Tibial nerve (tissue), 4 donors: ENCODE measurements around the gene NRBF2. TPM values are rescaled to one million over a fixed set of nuclear protein-coding genes. Genes with fewer than 3 reads are reported as not detected.
A peak's percentile ranks its signal among the peaks of the same experiment; 100 is the strongest.
"Not testable (repeated sequence)": the region's sequence is repeated elsewhere in the genome, so short reads cannot be mapped to it uniquely, and the experiment has no call there.

ENCODE experiments used
- DNase-seq, 2 donors: peaks; one replicate each; pipeline ENCODE4 v3.0.0-alpha.2; 2019; ENCODE audit warnings: low spot score in 2 of 2
- H3K27ac ChIP-seq, 4 donors: fragments of 200-600 bp; sonication (generic) in 3 of 4; one replicate each; pipeline ENCODE4 v1.5.1; 2017 to 2019; ENCODE audit warnings: mild to moderate bottlenecking in 1 of 4
- H3K27me3 ChIP-seq, 2 donors: fragments of 200-600 bp; sonication (generic) in 1 of 2; one replicate each; pipeline versions ENCODE4 v1.5.1 to v1.6.0; 2017 to 2019
- H3K36me3 ChIP-seq, 3 donors: fragments of 200-600 bp; sonication (generic); one replicate each; pipeline ENCODE4 v1.5.1; 2018 to 2019
- H3K4me1 ChIP-seq, 4 donors: fragments of 200-600 bp; sonication (generic) in 3 of 4; one replicate each; pipeline ENCODE4 v1.5.1; 2017 to 2019
- H3K4me3 ChIP-seq, 4 donors: fragments of 200-600 bp; sonication (generic) in 3 of 4; one replicate each; pipeline ENCODE4 v1.5.1; 2017 to 2019; ENCODE audit warnings: mild to moderate bottlenecking in 1 of 4, moderate library complexity in 1 of 4
- H3K9me3 ChIP-seq, 4 donors: fragments of 200-600 bp; sonication (generic) in 3 of 4; one replicate each; pipeline ENCODE4 v1.5.1; 2017 to 2019
- EP300 ChIP-seq, 2 donors: sonication (generic); formaldehyde crosslinking; IDR thresholded peaks; one replicate each; pipeline ENCODE4 v1.6.1; 2017; ENCODE audit warnings: antibody characterized with exemption in 2 of 2, mild to moderate bottlenecking in 1 of 2
- POLR2A ChIP-seq, 2 donors: fragments of 450-650 bp; IDR thresholded peaks; one replicate each; pipeline ENCODE4 v1.6.1; 2017; ENCODE audit warnings: antibody characterized with exemption in 2 of 2, mild to moderate bottlenecking in 2 of 2, moderate library complexity in 2 of 2
- WGBS, 2 donors: methylation state at CpG; one replicate each; pipeline ENCODE4 v1.1.5; 2018; 5-methylcytosine and 5-hydroxymethylcytosine counted together
- total RNA-seq, 4 donors: library from RNA; depleted of rRNA; stranded (reverse); fragments of >200 nt; gene quantifications; one replicate each; pipeline ENCODE4 v1.1.0, GENCODE V29; 2016
- TF ChIP-seq, protein P1 (sequence below), 5 experiments: fragments of 200-600 bp in 3 of 5; fragments of 450-650 bp in 2 of 5; sonication (generic) in 3 of 5; IDR thresholded peaks; one replicate each; pipeline ENCODE4 v1.5.1; 2016 to 2019; ENCODE audit warnings: antibody characterized with exemption in 5 of 5, mild to moderate bottlenecking in 3 of 5, moderate library complexity in 2 of 5

NRBF2 gene
- 10 to 100 TPM in 3 of 4 donors, 1 to 10 TPM in 1; 9.6 to 12.7 (median 12.4) TPM for total RNA-seq

DNA sequence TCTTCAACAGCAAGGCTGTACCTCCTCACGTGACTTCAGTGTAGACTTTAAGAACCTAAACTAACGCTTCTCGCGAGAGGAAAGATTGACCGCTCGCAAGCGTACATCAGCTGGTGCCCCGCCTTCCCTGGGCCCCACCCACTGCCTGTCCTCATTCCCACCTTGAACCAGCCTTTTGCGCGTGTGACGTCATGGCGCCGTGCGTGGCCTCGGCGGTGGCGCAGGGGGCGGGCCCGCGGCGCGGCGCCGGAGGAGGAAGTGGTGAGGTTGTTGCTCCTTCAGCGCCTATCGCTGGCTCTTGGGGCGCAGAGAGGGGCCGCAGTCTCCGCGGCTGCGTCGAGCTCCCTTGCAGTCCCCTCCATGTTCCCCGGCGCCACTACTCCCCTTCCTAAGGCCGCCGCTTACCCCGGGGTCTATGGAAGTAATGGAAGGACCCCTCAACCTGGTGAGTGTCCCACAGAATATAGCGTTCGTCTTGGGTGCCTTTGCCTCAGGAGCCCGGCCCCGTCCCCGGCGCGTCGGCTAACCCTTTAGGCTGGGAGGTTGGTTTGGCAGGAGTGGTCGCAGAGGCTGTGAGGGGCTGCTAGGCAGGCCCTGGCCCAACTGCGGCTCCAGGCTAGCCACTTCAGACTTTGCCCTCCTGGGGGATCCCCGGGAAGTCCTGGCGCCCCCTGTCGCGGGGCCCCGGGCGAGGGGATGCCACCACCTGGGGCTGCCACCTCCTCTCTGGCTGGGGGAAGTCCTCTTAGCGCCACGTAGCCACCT lies at the start of gene NRBF2:
Gene NRBF2, plus strand, starts transcription at position 273 of the 765 bp plus-strand sequence. Its CDS starts 143 bp downstream, at position 416.
- Histone ChIP-seq H3K9me3 (no peaks in the 10 kb centered on the region), H3K27me3 (no peaks in the 10 kb centered on the region), H3K4me3 (peak within 1 kb of the TSS; percentile 79 to 90 (median 85)), H3K36me3 (no peaks in the 10 kb centered on the region), H3K27ac (peak within 1 kb of the TSS; percentile 81 to 95 (median 91)), H3K4me1 (peaks cover 0 to 27% (median 16%) of the 10 kb centered on the region in 4 donors)
- DNase-seq, result peak; percentile 92 to 95
- WGBS, 2 donors, result 0 to 1% methylated on average over 42 to 55 of the region's 55 CpGs
- TF ChIP-seq, protein P1, sequence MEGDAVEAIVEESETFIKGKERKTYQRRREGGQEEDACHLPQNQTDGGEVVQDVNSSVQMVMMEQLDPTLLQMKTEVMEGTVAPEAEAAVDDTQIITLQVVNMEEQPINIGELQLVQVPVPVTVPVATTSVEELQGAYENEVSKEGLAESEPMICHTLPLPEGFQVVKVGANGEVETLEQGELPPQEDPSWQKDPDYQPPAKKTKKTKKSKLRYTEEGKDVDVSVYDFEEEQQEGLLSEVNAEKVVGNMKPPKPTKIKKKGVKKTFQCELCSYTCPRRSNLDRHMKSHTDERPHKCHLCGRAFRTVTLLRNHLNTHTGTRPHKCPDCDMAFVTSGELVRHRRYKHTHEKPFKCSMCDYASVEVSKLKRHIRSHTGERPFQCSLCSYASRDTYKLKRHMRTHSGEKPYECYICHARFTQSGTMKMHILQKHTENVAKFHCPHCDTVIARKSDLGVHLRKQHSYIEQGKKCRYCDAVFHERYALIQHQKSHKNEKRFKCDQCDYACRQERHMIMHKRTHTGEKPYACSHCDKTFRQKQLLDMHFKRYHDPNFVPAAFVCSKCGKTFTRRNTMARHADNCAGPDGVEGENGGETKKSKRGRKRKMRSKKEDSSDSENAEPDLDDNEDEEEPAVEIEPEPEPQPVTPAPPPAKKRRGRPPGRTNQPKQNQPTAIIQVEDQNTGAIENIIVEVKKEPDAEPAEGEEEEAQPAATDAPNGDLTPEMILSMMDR (IDR thresholded peaks at IDR 0.05), result no peak
- peak; percentile 88 to 93 for TF ChIP-seq POLR2A (IDR thresholded peaks at IDR 0.05)
- TF ChIP-seq EP300 (IDR thresholded peaks at IDR 0.05), result peak; percentile 25 to 94

DNA sequence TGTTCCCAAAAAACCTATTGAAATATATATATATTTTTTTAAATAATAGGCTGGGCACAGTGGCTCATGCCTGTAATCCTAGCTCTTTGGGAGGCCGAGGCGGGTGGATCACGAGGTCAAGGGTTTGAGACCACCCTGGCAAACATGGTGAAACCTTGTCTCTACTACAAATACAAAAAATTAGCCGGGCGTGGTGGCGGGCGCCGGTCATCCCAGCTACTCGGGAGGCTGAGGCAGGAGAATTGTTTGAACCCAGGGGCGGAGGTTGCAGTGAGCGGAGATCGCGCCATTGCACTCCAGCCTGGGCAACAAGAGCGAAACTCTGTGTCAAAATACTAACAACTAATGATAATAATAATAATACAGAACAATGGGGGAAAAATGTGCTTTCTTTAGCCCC lies 49.7 kb upstream of the NRBF2 start:
- H3K36me3 ChIP-seq, DNase-seq, H3K9me3 ChIP-seq, H3K27me3 ChIP-seq, H3K4me3 ChIP-seq: not testable (repeated sequence)
- Histone ChIP-seq H3K27ac (peak overlapping the region in 1 of 4 donors; percentile 63), H3K4me1 (peaks cover 0 to 16% (median 5%) of the 10 kb centered on the region in 4 donors)
- WGBS, 2 donors, result 93 to 96% methylated on average over 14 of the region's 14 CpGs

DNA sequence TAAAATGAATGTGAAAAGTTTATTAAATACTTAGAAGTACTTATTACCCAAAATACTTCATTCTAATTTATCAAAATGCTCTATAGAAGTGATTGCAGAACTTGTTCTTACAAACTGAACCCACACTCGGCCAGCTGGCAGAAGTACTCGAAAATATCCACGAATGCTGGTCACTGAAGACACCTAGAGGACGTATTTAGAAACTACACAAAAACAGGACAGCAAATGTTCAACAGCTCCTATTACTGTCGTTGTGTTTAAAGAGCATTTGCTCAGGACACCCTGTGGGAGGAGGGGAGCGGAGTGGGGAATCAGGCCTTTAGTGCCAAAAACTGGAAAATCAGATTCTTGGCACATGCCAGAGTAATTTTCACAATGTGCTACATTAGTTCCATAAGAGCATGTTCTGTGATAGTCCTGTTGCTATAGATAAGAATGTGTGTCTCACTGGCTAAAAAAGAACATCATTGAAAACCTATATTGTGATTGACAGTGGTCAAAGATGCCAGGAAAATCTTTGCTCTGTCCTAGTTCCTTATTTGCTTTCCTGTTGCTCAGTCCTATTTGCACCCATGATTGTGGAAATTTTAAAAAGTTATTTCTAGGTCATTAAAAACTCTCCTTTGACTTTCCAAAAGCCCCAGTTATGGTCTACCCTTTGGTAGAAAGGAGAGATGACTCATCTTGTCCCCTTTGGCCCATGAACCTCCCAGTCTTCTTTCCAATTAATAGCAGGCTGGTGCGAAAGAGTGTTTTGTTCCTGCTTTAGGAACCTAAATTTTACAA lies 49.0 kb upstream of the NRBF2 start:
- DNase-seq, result peak; percentile 25 to 65
- Histone ChIP-seq H3K4me3 (no peak overlapping the region), H3K27ac (peak overlapping the region in 1 of 4 donors; percentile 63), H3K27me3 (no peaks in the 10 kb centered on the region), H3K4me1 (peaks cover 0 to 16% (median 5%) of the 10 kb centered on the region in 4 donors), H3K36me3 (no peaks in the 10 kb centered on the region), H3K9me3 (no peaks in the 10 kb centered on the region)
- 11% methylated on average over 7 of the region's 7 CpGs for WGBS, 2 donors
- TF ChIP-seq POLR2A (IDR thresholded peaks at IDR 0.05), result no peak
- peak in 1 of 2 donors; percentile 45 for TF ChIP-seq EP300 (IDR thresholded peaks at IDR 0.05)
- TF ChIP-seq, protein P1 (IDR thresholded peaks at IDR 0.05), result peak; percentile 51 to 80 (median 63)

DNA sequence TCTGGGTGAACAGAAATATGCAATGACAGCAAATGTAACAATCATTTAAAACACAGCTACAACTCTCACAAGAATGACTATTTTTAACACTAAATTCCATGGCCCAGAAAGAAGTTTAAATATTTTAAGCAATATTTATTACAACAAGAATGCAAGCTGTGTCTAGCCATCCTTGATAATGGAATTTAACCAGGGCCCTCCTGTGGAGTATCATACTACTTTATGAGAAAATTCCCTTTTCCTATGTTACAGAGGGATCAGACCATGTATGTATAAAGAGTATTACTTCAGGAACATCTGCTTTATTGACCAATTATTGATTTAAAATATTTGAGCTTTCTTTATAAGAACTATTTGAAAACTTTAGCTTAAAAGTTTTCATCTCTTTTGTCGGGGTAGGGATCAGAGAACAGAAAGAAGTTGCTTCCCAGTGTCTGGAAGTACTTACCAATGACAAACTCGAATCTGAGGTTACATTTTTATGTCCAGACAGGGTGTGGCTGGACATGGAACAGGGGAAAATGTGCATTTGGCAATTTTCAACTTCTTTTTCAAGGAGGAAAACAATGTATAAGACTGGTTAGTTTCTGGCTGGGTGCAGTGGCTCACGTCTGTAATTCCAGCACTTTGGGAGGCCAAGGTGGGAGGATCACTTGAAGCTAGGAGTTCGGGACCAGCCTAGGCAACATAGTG lies 48.3 kb upstream of the NRBF2 start:
- TF ChIP-seq EP300 (IDR thresholded peaks at IDR 0.05), result no peak
- TF ChIP-seq, protein P1 (IDR thresholded peaks at IDR 0.05), result no peak
- H3K27ac ChIP-seq, result peak overlapping the region in 1 of 4 donors; percentile 63
- H3K9me3 ChIP-seq, result no peaks in the 10 kb centered on the region
- H3K27me3 ChIP-seq, result no peaks in the 10 kb centered on the region
- WGBS, 2 donors, result 59 to 62% methylated on average over 4 of the region's 4 CpGs
- H3K4me1 ChIP-seq, result peaks cover 0 to 16% (median 5%) of the 10 kb centered on the region in 4 donors
- no peaks in the 10 kb centered on the region for H3K36me3 ChIP-seq
- DNase-seq, result no peak
- H3K4me3 ChIP-seq, result no peak overlapping the region

DNA sequence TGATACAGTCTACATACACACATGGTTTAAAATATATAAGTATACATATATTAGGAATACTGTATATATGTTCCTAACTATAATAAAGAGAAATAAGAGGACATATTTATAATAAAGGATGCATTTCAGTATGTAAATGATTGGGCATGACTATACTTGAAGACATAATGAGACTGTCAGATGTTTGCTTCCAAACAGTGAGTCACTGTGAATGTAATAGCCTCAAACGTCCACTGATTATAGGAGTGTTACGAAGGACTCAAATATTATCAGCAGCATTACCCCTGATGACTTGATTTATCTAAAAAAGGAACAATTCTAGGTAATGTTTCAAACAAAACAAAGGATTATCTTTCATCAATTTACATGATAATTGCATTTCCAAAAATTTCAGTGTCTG lies 39.9 kb upstream of the NRBF2 start:
- 64 to 66% methylated on average over 2 of the region's 2 CpGs for WGBS, 2 donors
- TF ChIP-seq POLR2A (IDR thresholded peaks at IDR 0.05) (no peak), EP300 (IDR thresholded peaks at IDR 0.05) (no peak)
- TF ChIP-seq, protein P1 (IDR thresholded peaks at IDR 0.05), result no peak

More for the DNA sequence above, 39.9 kb upstream of the NRBF2 start:
- no peaks in the 10 kb centered on the region for H3K9me3 ChIP-seq
- no peak overlapping the region for H3K4me3 ChIP-seq
- no peaks in the 10 kb centered on the region for H3K4me1 ChIP-seq
- no peaks in the 10 kb centered on the region for H3K36me3 ChIP-seq
- no peak overlapping the region for H3K27ac ChIP-seq
- no peaks in the 10 kb centered on the region for H3K27me3 ChIP-seq
- DNase-seq, result no peak
